ENCODE results near the gene RSAD2. TPM values are rescaled to one million over a fixed set of nuclear protein-coding genes. Genes with fewer than 3 reads are reported as not detected.
"Not testable (repeated sequence)": the region's sequence is repeated elsewhere in the genome, so short reads cannot be mapped to it uniquely, and the experiment has no call there.

Gene RSAD2
- total RNA-seq, 1 donor from 2014 or later = 3.4 TPM

DNA sequence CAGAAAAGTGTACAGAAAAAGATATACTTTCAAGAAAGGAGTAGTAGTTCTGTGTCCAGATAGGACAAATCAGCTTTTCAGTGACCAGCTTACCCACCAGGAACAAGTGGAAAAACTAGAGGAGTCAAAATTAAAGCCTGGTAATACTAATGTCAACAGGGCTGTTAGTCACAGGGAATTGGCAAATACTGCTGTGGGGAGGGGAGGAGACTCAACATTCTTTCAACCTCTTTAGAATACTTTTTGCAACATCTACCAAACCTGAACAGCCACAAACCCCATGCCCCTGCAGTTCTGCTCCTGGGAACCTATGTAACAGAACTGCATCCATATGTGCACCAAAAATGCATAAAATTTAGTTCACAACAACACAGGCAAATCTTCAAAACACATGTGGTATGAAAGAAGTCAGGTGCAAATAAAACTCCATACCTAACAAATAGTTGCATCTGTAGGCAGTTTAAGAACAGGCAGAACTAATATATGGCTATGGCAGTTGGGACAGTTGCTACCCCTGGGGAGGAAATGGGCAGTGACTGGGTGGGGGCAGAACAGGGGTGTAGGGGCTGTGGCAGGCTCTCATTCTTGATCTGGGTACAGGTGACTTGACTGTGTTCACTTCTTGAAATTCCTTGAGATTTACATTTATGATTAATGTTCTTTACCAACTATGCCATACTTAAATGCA is 21.6 kb upstream of the RSAD2 start:
- Mint-ChIP-seq H3K9me3 (peaks cover 26% of the 10 kb centered on the region), H3K27me3 (no peaks in the 10 kb centered on the region), H3K36me3 (peaks cover 36% of the 10 kb centered on the region), H3K4me3 (no peak overlapping the region), H3K27ac (no peak overlapping the region), H3K4me1 (ENCODE audit: unreplicated experiment) (no peaks in the 10 kb centered on the region)
- DNase-seq (ENCODE audit: extremely low spot score, unreplicated experiment) = no peak
- TF ChIP-seq, protein P1, sequence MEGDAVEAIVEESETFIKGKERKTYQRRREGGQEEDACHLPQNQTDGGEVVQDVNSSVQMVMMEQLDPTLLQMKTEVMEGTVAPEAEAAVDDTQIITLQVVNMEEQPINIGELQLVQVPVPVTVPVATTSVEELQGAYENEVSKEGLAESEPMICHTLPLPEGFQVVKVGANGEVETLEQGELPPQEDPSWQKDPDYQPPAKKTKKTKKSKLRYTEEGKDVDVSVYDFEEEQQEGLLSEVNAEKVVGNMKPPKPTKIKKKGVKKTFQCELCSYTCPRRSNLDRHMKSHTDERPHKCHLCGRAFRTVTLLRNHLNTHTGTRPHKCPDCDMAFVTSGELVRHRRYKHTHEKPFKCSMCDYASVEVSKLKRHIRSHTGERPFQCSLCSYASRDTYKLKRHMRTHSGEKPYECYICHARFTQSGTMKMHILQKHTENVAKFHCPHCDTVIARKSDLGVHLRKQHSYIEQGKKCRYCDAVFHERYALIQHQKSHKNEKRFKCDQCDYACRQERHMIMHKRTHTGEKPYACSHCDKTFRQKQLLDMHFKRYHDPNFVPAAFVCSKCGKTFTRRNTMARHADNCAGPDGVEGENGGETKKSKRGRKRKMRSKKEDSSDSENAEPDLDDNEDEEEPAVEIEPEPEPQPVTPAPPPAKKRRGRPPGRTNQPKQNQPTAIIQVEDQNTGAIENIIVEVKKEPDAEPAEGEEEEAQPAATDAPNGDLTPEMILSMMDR (conservative IDR thresholded peaks at IDR 0.05) = no peak

GRCh38 chr2:6856548-6856920 is 21.0 kb upstream of the RSAD2 start:
- TF ChIP-seq, protein P1 (conservative IDR thresholded peaks at IDR 0.05) = no peak
- no peaks in the 10 kb centered on the region for H3K4me1 Mint-ChIP-seq (ENCODE audit: unreplicated experiment)
- peaks cover 30% of the 10 kb centered on the region for H3K9me3 Mint-ChIP-seq

DNA sequence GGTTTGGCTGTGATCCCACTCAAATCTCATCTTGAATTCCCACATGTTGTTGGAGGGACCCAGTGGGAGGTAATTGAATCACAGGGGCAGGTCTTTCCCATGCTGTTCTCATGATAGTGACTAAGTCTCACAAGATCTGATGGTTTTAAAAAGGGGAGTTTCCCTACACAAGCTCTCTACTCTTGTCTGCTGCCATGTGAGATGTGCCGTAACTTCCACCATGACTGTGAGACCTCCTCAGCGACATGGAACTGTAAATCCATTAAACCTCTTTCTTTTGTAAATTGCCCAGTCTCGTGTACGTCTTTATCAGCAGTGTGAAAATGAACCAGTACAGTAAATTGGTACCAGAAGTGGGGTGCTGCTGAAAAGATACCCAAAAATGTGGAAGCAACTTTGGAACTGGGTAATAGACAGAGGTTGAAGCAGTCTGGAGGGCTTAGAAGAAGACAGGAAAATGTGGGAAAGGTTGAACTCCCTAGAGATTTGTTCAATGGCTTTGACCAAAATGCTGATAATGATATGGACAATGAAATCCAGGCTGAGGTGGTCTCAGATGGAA is 19.0 kb upstream of the RSAD2 start:
- Mint-ChIP-seq H3K9me3 (peaks cover 33% of the 10 kb centered on the region), H3K36me3 (peaks cover 43% of the 10 kb centered on the region)
- H3K27ac Mint-ChIP-seq; H3K4me3 Mint-ChIP-seq; DNase-seq (ENCODE audit: extremely low spot score, unreplicated experiment); H3K4me1 Mint-ChIP-seq (ENCODE audit: unreplicated experiment); H3K27me3 Mint-ChIP-seq: not testable (repeated sequence)

More at GRCh38 chr2:6856548-6856920, 21.0 kb upstream of the RSAD2 start:
- Mint-ChIP-seq H3K27ac (no peak overlapping the region), H3K27me3 (no peaks in the 10 kb centered on the region), H3K36me3 (peaks cover 36% of the 10 kb centered on the region), H3K4me3 (no peak overlapping the region)
- DNase-seq (ENCODE audit: extremely low spot score, unreplicated experiment) = no peak

DNA sequence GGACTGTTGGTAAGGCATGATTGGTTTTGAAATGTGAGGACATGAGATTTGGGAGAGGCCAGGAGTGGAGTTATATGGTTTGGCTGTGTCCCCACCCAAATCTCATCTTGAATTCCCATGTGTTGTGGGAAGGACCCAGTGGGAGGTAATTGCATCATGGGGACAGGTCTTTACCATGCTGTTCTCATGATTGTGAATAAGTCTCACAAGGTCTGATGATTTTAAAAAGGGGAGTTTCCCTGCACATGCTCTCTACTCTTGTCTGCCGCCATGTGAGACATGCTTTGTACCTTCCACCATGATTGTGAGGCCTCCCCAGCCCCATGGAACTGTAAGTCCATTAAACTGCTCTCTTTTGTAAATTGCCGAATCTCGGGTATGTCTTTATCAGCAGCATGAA is 17.3 kb upstream of the RSAD2 start:
- TF ChIP-seq, protein P1 (conservative IDR thresholded peaks at IDR 0.05) = no peak
- Mint-ChIP-seq H3K4me1 (ENCODE audit: unreplicated experiment) (no peaks in the 10 kb centered on the region), H3K27ac (no peak overlapping the region), H3K27me3 (peaks cover 10% of the 10 kb centered on the region), H3K36me3 (peaks cover 37% of the 10 kb centered on the region), H3K4me3 (no peak overlapping the region), H3K9me3 (peaks cover 31% of the 10 kb centered on the region)
- no peak for DNase-seq (ENCODE audit: extremely low spot score, unreplicated experiment)

GRCh38 chr2:6863792-6864191 is 13.8 kb upstream of the RSAD2 start:
- Mint-ChIP-seq H3K4me1 (ENCODE audit: unreplicated experiment) (peaks cover 6% of the 10 kb centered on the region), H3K9me3 (peaks cover 18% of the 10 kb centered on the region), H3K36me3 (peaks cover 25% of the 10 kb centered on the region), H3K27me3 (peaks cover 15% of the 10 kb centered on the region), H3K4me3 (peak overlapping the region; percentile 71), H3K27ac (no peak overlapping the region)
- DNase-seq (ENCODE audit: extremely low spot score, unreplicated experiment) = no peak
- TF ChIP-seq, protein P1 (conservative IDR thresholded peaks at IDR 0.05) = no peak

GRCh38 chr2:6864231-6864754 is 13.3 kb upstream of the RSAD2 start:
- Mint-ChIP-seq H3K27ac (no peak overlapping the region), H3K4me1 (ENCODE audit: unreplicated experiment) (peaks cover 6% of the 10 kb centered on the region), H3K36me3 (peaks cover 21% of the 10 kb centered on the region), H3K4me3 (peak overlapping the region; percentile 71), H3K27me3 (peaks cover 15% of the 10 kb centered on the region), H3K9me3 (peaks cover 15% of the 10 kb centered on the region)
- DNase-seq (ENCODE audit: extremely low spot score, unreplicated experiment) = no peak
- TF ChIP-seq, protein P1 (conservative IDR thresholded peaks at IDR 0.05) = no peak
